ENCODE measurements around the gene MFN1. TPM values are rescaled to one million over a fixed set of nuclear protein-coding genes. Genes with fewer than 3 reads are reported as not detected.
A peak's percentile ranks its signal among the peaks of the same experiment; 100 is the strongest.
"Not testable (repeated sequence)": the region's sequence is repeated elsewhere in the genome, so short reads cannot be mapped to it uniquely, and the experiment has no call there.

MFN1 gene
- 78.9 and 83.2 TPM in 2 replicates for total RNA-seq (2014; rRNA removed; shearing (Covaris generic))

- DNase-seq (ENCODE audit: low spot score), result peak; percentile 98
These were observed at the start of gene MFN1 for GRCh38 chr3:179347345-179348194. MFN1 (plus strand) TSS chr3:179347709; CDS start chr3:179348852, 1,143 bp downstream.

DNA sequence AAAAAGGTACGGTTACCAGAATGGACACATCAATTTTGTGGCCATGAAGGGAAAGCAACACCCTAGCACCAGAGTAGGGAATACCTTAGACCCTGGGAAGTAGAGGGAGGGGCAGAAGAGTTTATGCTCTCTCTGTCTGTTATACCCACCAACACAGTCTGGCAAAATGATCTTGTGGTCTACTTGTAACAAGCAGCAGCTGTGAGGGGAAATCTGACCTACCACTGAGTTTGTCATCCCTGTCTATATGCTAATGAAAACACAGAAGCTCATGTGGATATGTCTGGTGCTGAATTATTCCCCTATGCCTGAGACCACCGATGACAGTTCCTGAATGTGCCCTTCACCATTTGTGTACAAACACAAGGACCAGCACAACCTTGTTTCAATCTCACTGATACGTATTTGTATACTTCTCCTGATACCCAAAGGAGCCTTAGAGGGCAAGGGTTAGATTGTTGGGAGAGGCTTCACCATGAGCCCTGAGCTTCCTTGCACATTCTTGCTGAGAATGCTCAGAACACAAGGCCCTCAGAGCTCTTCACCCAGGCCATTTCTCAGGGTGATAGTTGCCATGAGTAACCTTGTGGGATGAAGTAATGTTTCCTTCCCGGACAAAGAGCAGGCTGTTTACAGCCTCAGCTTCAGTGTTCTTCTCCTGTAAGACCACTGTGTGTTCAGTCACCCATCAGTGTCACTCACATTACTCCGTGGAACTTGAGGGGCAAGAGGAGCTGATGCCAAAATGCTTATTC is 49.4 kb upstream of the MFN1 start:
- no peak for DNase-seq (ENCODE audit: low spot score)

- DNase-seq (ENCODE audit: low spot score), result no peak
These were observed 48.2 kb upstream of the MFN1 start for GRCh38 chr3:179299316-179299715.

- no peak for DNase-seq (ENCODE audit: low spot score)
These were observed 47.4 kb upstream of the MFN1 start for GRCh38 chr3:179299999-179300613.

DNA sequence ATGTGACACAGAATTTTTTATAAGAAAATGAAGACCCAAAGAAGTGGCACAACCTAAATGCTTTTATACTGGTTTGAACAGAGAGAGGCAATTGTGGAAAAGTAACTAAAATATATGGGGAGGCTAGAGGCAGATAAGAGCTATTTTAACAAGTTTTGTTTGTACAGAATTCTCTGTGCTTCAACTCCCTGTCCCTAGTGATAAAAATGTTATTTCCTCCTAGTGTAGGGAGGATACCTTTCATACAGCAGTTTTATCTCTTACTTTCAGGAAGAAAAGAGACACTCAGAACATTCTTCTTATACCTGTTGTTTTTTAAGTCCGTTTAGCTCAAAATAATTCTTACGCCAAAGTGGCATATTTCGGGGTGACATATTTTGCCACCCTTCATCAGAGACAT is 45.9 kb upstream of the MFN1 start:
- no peak for DNase-seq (ENCODE audit: low spot score)

DNA sequence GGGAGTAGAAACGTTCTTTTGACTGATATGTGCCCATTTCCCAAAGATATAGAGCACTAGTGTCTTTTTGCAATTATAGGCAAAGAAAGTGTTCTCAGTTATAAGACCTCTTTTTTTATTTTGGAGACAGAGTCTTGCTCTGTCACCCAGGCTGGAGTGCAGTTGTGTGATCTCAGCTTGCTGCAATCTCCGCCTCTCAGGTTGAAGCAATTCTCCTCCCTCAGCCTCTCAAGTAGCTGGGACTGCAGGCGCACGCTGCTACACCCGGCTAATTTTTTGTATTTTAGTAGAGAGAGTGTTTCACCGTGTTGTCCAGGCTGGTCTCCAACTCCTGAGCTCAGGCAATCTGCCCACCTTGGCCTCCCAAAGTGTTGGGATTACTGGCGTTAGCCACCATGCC is 45.4 kb upstream of the MFN1 start:
- DNase-seq (ENCODE audit: low spot score), result no peak

DNA sequence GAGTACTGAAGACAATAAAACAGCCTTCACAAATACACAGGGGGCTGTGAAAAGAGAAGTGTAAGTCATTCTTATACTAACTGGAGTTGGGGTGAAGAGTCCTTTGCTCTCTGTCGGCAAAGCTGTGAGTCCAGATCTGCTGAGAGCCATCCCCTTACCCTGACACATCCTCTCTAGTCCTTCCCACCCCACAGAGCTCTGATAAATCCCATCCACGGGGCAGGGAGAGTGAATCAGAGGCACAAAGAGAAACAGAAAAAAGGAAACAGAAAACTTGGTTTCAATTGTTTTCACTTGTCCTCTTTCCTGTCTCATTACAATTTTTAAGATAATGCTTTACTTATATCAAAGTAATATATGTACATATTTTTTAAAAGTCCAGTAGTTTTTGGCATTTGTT is 42.9 kb upstream of the MFN1 start:
- DNase-seq (ENCODE audit: low spot score), result no peak

DNA sequence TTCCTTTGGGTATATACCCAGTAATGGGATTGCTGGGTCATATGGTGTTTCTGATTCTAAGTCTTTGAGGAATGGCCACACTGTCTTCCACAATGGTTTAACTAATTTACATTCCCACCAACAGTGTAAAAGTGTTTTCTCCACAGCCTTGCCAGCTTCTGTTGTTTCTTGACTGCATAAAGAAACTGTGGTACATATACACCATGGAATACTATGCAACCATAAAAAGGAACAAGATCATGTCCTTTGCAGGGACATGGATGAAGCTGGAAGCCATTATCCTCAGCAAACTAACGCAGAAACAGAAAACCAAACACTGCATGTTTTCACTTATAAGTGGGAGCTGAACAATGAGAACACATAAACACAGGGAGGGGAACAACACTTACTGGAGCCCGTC is 40.1 kb upstream of the MFN1 start:
- DNase-seq (ENCODE audit: low spot score), result not testable (repeated sequence)

DNA sequence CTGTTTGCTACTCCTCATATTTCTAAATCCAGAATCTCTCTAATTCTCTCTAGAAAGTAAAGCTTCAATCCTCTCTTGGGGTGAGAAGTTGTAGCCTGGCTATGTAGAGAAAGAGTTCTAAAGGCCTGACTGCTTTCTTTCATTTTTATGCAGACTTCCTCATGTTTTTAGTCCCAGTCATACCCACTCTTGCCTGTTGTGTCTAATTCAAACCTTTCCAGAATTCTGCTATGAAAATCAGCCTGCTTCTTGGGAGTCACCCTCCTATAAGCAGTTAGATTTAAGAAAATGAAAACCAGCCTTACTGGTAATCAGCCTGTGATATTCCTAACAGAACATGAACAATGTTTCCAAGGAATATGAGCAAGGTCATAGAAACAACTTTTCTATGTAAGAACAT is 39.5 kb upstream of the MFN1 start:
- no peak for DNase-seq (ENCODE audit: low spot score)

DNA sequence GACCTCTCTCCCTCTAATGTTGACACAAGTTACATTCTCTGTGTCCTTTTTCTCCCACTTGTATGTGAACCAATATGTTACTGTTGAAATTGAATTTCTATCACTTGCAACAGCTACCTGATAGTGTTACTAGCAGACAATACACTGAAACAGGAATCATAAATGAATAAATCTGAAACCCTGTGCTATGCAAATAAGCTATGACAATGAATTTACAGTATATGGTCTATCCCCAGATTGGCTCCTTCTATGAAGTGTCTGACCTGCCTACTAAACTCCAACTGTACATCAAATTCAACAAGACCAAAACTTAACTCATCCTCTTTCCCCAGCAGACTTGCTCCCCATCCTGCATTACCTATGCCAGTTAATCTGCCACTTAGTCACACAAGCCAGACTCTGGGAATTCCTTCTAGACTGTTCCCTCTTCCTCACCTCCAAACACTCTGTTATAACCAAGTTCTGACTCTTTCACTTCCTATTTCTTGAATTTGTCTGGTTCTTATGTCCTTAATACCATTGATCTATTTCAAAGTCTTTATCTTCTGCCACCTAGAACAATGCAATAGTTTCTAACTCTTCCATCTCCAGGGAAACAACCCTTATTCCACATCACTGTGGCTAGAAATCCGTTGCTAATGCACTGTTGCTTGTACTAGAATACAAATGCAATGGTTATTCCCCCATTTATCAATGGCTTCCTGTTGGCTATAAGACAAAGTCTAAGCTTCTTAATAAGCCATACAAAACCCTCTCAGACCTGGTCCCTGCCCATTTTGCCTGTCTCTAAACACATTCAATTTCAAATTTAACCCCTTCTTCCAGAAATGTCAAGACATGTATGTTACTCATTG is 38.1 kb upstream of the MFN1 start:
- DNase-seq (ENCODE audit: low spot score), result no peak

DNA sequence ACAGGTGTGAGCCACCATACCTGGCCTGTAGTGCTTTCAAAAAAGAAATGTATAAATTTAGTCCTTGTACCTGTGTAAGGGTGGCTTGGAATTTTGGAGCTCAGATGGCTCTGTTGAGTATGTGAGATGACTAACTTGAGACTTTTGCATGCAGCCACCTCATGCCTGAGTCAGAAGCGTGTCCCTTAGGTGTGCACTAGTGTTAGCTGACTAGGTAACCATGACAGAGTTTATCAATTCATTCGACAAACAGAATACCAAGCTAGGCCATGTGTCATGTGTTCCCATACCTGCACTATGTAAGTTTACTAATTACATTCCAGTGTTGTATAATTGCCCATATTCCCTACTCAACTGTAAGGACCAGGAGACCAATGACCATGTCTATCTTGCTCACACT is 28.6 kb upstream of the MFN1 start:
- no peak for DNase-seq (ENCODE audit: low spot score)

DNA sequence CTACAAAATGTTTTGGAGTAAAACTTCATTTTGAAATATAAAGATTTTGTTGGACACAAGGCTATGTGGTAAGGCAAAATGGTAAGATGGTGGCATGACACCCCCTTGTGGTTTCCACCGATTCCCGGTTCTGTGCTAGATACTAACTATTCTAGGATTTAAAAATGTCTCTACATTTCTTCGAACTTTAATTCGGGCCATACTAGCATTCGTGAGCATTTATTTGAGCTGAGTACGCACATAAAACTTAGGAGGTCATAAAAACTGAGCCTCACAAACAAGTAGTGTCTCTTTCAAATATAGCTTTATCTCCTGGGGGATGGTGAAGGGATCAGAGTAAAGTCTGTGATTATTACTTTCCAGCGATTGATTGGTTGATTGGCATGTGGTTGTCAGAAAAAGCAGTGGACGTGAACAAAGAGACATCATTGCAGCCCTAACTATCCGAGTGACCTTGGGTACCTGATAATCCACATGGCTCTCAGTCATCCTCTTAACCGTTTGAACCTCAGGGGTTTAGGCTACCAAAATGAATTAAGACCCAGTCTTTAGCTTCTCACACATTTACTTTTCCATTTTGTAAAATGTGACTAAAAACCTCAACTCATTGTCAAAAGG is 25.7 kb upstream of the MFN1 start:
- peak; percentile 76 for DNase-seq (ENCODE audit: low spot score)

DNA sequence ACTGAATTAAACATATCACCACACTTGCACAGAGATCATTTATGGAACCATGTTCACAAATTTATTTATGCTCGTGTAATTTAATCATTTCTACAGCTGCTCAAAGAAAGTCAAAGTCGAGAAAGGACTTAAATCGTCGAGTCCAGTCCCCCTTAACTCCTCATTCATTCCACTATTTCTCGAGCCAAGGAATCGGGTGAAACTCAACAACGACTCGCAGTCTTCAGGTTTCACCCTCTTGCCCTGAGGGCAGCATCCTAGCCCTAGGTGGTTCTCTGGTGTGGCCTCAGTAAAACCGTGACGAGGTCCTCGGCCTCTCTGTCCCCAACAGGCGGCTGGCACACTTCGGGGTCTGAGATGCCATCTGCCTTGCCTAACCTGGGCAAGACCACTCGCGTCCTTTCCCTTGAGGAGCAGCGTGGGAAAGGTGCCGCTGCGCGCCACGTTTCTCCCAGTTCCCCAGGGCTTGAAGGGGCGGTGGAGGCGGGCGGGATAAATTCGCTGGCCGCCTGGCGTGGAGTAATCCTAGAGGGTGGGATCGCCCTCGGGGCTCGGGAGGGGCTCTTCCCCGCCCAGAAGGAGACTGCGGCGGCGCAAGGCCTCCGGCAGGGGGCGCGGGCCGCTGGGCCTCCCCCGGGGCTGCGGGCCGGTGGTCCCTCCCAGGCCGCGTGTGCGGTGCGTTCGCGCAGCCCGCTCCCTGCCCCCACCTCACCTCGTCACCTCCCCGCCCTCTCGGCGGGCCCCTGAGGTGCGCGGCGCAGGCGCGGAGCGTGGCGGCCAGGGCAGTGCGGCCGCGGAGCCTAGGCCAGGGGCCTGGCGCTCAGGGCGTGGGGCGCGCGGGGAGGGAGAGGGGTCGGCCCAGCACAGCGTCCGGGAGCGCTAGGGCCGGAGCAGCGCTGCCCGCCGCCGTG is 25.0 kb upstream of the MFN1 start, which contains the start of gene ZNF639:
ZNF639 (plus strand) TSS at position 746 of the 911 bp plus-strand sequence. CDS start 5,263 bp downstream, outside the sequence.
- DNase-seq (ENCODE audit: low spot score), result peak; percentile 89

- DNase-seq (ENCODE audit: low spot score), result peak; percentile 69
These were observed 24.1 kb upstream of the MFN1 start for GRCh38 chr3:179323197-179324110.

DNA sequence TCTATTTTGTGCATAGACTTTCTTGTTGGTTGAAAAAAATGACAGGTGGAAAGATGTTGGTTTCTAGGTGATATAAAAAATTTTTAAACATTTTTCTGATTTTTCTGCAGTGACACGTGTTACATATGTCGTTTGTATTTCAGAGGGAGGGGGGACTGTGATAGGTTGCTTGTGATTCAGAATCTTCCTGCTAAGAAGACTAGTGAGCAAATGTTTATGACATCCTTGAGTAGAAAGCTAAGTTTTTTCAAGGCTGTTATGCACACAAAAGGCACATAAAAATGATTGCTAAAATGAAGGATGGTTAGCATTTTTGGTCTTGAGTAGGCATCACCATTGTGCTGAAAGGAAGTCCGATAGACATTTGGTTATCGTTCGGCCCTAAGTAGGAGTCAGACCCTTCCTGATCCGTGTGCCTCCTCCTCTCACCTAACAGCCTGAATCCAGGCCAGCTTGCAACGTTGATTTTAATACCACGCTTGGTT is 23.2 kb upstream of the MFN1 start:
- DNase-seq (ENCODE audit: low spot score), result peak; percentile 48

DNA sequence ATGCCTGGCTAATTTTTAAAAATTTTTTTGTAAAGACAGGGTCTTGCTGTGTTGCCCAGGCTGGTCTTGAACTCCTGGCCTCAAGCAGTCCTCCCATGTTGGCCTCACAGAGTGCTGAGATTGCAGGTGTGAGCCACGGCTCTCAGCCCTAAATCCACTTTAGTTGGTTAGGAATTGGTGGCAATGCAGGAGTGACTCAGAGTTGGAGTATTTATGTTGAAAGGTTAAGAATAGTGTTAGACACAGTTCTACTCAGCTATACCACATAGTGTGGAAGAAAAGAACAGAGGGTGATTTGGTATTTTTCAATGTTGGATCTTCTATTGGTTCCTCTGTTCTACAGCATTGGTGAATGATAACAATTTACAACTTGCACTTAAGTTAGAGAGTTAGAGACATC is 17.1 kb upstream of the MFN1 start:
- DNase-seq (ENCODE audit: low spot score), result no peak

DNA sequence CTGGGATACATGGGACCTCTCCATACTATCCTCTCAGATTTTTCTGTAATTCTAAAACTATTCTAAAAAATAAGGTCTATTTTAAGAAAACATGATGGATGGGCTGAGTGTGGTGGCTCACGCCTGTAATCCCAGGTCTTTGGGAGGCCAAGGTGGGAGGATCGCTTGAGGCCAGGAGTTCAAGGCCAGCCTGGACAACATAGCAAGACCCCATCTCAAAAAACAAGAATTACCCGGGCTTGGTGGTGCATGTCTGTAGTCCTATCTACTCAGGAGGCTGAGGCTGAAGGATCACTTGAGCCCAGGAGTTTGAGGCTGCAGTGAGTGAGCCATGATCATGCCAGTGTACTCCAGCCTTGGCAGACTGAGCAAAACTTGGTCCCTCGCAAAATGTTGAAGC is 15.3 kb upstream of the MFN1 start:
- no peak for DNase-seq (ENCODE audit: low spot score)

DNA sequence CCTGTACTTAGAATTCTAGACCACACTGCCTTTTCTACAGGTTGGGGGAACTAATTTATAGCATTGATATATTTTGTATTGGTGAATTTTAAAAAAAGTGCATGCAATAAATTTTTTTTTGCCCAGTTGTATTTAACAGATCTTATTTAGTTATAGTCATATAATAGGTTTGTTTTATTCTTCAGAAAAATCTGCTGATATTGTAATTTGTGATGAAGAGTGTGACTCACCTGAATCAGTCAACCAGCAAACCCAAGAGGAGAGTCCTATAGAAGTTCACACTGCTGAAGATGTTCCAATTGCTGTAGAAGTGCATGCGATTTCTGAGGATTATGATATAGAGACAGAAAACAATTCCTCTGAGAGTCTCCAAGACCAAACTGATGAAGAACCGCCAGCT is 14.4 kb upstream of the MFN1 start:
- no peak for DNase-seq (ENCODE audit: low spot score)
